GM12878 (cell line): ENCODE results near the gene TMEM135. TPM values are rescaled to one million over a fixed set of nuclear protein-coding genes. Genes with fewer than 3 reads are reported as not detected.

Source experiments
- CHD4 ChIP-seq: fragments of 200-600 bp; sonication (generic); IDR thresholded peaks from 2 replicates; pipeline ENCODE4 v1.6.1; 2016; ENCODE audit warnings: mild to moderate bottlenecking
- CREM ChIP-seq: IDR thresholded peaks from 2 replicates; pipeline ENCODE4 v1.6.1; 2014; ENCODE audit warnings: antibody characterized with exemption, low read depth
- DPF2 ChIP-seq: fragments of 450-650 bp; IDR thresholded peaks from 2 replicates; pipeline ENCODE4 v1.6.1; 2017; ENCODE audit warnings: mild to moderate bottlenecking
- GATAD2B ChIP-seq: fragments of 450-650 bp; conservative IDR thresholded peaks from 2 replicates; pipeline ENCODE4 v1.6.1; 2017; ENCODE audit warnings: low read depth, mild to moderate bottlenecking, moderate library complexity
- HDGF ChIP-seq: fragments of 450-650 bp; IDR thresholded peaks from 2 replicates; pipeline ENCODE4 v1.6.1; 2016; ENCODE audit warnings: antibody characterized with exemption
- MEF2B ChIP-seq: fragments of 450-650 bp; IDR thresholded peaks from 2 replicates; pipeline ENCODE4 v1.6.1; 2018; ENCODE audit warnings: mild to moderate bottlenecking, moderate library complexity; ENCODE audit not compliant: partially characterized antibody, poor library complexity, severe bottlenecking
- NR2C2 ChIP-seq: IDR thresholded peaks from 2 replicates; pipeline ENCODE4 v1.6.1; 2011; ENCODE audit warnings: borderline replicate concordance, low read depth; ENCODE audit not compliant: control insufficient read depth, insufficient read length
- TCF12 ChIP-seq: IDR thresholded peaks from 2 replicates; pipeline ENCODE4 v1.6.1; 2011; ENCODE audit warnings: low read depth, mild to moderate bottlenecking, low read length
- ZNF24 ChIP-seq: fragments of 450-650 bp; IDR thresholded peaks from 2 replicates; pipeline ENCODE4 v1.6.1; 2017; ENCODE audit warnings: antibody characterized with exemption, mild to moderate bottlenecking
- ZNF274 ChIP-seq: IDR thresholded peaks from one replicate; pipeline ENCODE4 v1.8.0; 2011; ENCODE audit not compliant: insufficient read length, insufficient read depth
- polyA plus RNA-seq, 11 experiments: library from polyadenylated mRNA; depleted of rRNA in 4 of 11; unstranded in 6 of 11; stranded (reverse) in 5 of 11; fragments of >200 nt; fragmentation: Nextera tagmentation in 4 of 11; fragmentation: Illumina TruSeq in 1 of 11; extraction: Ambion mirVana in 4 of 11; extraction: Trizol in 1 of 11; gene quantifications; 1 replicate in 1 of 11; 2 replicates in 10 of 11; pipeline versions ENCODE4 v1.2.1 to v1.2.3, GENCODE V29; 2011 to 2016; ENCODE audit warnings: inconsistent platforms in 2 of 11, missing spikeins in 2 of 11, low read depth in 1 of 11
- total RNA-seq, 4 experiments: library from RNA; depleted of rRNA in 3 of 4; stranded (reverse); fragments of >200 nt in 3 of 4; fragmentation: Illumina TruSeq in 1 of 4; extraction: Trizol in 1 of 4; gene quantifications; 2 replicates each; pipeline versions ENCODE4 v1.2.1 to v1.2.3, GENCODE V29; 2013 to 2021
- TF ChIP-seq, protein P1 (sequence below): IDR thresholded peaks from 2 replicates; pipeline ENCODE4 v1.6.1; 2011; ENCODE audit warnings: borderline replicate concordance, low read depth, mild to moderate bottlenecking, moderate library complexity, mixed read lengths, low read length; ENCODE audit not compliant: insufficient read depth; ENCODE audit errors: extremely low read length
- TF ChIP-seq, protein P2 (sequence below): IDR thresholded peaks from 2 replicates; pipeline ENCODE4 v1.6.1; 2011; ENCODE audit warnings: borderline replicate concordance, low read depth, mild to moderate bottlenecking, moderate library complexity, low read length; ENCODE audit not compliant: insufficient read depth, poor library complexity, severe bottlenecking
- TF ChIP-seq, protein P3 (sequence below): fragments of 450-650 bp; IDR thresholded peaks from 2 replicates; pipeline ENCODE4 v1.6.1; 2016; ENCODE audit warnings: mild to moderate bottlenecking
- TF ChIP-seq, protein P4 (sequence below): fragments of 450-650 bp; IDR thresholded peaks from 2 replicates; pipeline ENCODE4 v1.6.1; 2016; ENCODE audit warnings: mild to moderate bottlenecking

The TMEM135 gene
- total and polyA plus RNA-seq, 10 of the 15 experiments (the other 5 are each of a cell fraction or from before 2014, with no cell fraction given) = 7.2 to 117 (median 12.9) TPM

DNA sequence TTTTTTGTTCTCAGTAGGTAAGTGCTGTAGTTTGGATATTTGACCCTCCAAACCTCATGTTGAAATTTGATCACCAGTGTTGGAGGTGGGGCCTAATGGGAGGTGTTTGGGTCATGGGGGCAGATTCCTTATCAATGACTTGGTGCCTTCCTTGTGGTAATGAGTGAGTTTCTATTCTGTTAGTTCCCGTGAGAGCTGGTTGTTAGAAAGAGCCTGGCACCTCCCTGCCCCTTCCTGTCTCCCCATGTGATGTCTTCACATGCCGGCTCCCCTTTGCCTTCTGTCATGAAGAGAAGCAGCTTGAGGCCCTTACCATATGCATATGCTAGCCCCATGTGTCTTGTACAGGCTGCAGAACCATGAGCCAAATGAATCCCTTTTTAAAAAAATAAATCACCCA lies 138.3 kb downstream of the TMEM135 start (continued):
- TF ChIP-seq, protein P1, sequence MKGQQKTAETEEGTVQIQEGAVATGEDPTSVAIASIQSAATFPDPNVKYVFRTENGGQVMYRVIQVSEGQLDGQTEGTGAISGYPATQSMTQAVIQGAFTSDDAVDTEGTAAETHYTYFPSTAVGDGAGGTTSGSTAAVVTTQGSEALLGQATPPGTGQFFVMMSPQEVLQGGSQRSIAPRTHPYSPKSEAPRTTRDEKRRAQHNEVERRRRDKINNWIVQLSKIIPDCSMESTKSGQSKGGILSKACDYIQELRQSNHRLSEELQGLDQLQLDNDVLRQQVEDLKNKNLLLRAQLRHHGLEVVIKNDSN = no peak
- TF ChIP-seq TCF12 = no peak
- no peak for TF ChIP-seq CHD4
- no peak for TF ChIP-seq HDGF
- TF ChIP-seq ZNF24 = no peak
- TF ChIP-seq, protein P2, sequence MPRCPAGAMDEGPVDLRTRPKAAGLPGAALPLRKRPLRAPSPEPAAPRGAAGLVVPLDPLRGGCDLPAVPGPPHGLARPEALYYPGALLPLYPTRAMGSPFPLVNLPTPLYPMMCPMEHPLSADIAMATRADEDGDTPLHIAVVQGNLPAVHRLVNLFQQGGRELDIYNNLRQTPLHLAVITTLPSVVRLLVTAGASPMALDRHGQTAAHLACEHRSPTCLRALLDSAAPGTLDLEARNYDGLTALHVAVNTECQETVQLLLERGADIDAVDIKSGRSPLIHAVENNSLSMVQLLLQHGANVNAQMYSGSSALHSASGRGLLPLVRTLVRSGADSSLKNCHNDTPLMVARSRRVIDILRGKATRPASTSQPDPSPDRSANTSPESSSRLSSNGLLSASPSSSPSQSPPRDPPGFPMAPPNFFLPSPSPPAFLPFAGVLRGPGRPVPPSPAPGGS = no peak
- no peak for TF ChIP-seq CREM
- TF ChIP-seq, protein P3, sequence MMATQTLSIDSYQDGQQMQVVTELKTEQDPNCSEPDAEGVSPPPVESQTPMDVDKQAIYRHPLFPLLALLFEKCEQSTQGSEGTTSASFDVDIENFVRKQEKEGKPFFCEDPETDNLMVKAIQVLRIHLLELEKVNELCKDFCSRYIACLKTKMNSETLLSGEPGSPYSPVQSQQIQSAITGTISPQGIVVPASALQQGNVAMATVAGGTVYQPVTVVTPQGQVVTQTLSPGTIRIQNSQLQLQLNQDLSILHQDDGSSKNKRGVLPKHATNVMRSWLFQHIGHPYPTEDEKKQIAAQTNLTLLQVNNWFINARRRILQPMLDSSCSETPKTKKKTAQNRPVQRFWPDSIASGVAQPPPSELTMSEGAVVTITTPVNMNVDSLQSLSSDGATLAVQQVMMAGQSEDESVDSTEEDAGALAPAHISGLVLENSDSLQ = no peak
- no peak for TF ChIP-seq MEF2B
- TF ChIP-seq ZNF274 = no peak
- TF ChIP-seq, protein P4, sequence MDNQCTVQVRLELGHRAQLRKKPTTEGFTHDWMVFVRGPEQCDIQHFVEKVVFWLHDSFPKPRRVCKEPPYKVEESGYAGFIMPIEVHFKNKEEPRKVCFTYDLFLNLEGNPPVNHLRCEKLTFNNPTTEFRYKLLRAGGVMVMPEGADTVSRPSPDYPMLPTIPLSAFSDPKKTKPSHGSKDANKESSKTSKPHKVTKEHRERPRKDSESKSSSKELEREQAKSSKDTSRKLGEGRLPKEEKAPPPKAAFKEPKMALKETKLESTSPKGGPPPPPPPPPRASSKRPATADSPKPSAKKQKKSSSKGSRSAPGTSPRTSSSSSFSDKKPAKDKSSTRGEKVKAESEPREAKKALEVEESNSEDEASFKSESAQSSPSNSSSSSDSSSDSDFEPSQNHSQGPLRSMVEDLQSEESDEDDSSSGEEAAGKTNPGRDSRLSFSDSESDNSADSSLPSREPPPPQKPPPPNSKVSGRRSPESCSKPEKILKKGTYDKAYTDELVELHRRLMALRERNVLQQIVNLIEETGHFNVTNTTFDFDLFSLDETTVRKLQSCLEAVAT = no peak
- TF ChIP-seq DPF2 = no peak
- TF ChIP-seq GATAD2B = no peak
- TF ChIP-seq NR2C2 = no peak
